Pancreas (tissue), 10 donors: ENCODE measurements around the gene MON2. TPM values are rescaled to one million over a fixed set of nuclear protein-coding genes. Genes with fewer than 3 reads are reported as not detected.
"Not testable (repeated sequence)": the region's sequence is repeated elsewhere in the genome, so short reads cannot be mapped to it uniquely, and the experiment has no call there.

Experiments
- ATAC-seq, 4 donors: fragments of 200-7000 bp; cut with Tn5 transposase; one replicate each; pipeline versions ENCODE4 v1.8.0 to v1.9.1; 2020; ENCODE audit warnings: mild to moderate bottlenecking in 4 of 4, moderate library complexity in 4 of 4
- DNase-seq, 6 donors: peaks; one replicate each; pipeline ENCODE4 v3.0.0-alpha.2; 2020
- FAIRE-seq: peaks from 2 replicates; lab custom pipeline; 2012; peaks lifted over from hg19 to GRCh38; lab: Jason Lieb, UNC
- H3K27ac ChIP-seq, 4 donors: fragments of 200-600 bp; sonication (generic); 1 replicate in 3 of 4; 2 replicates in 1 of 4; pipeline versions ENCODE4 v1.5.0 to v1.8.0; 2020
- H3K27me3 ChIP-seq, 4 donors: fragments of 200-600 bp; one replicate each; pipeline ENCODE4 v1.8.0; 2021
- H3K36me3 ChIP-seq, 3 donors: fragments of 200-600 bp; sonication (generic) in 1 of 3; one replicate each; pipeline versions ENCODE4 v1.5.0 to v1.8.0; 2020 to 2021
- H3K4me1 ChIP-seq, 3 donors: fragments of 200-600 bp; one replicate each; pipeline ENCODE4 v1.8.0; 2021
- H3K4me3 ChIP-seq, 4 donors: fragments of 200-600 bp; sonication (generic) in 2 of 4; one replicate each; pipeline versions ENCODE4 v1.5.0 to v1.8.0; 2020 to 2021
- H3K9me3 ChIP-seq, 4 donors: fragments of 200-600 bp; one replicate each; pipeline ENCODE4 v1.8.0; 2021
- WGBS, 2 donors: extraction: QIAGEN DNeasy Blood & Tissue Kit; methylation state at CpG; one replicate each; pipeline ENCODE4 v1.1.7; 2013; 5-methylcytosine and 5-hydroxymethylcytosine counted together
- intact Hi-C, 3 donors: fragments of 100-400 bp; cut with DNase I; formaldehyde crosslinking; loops; one replicate each; pipeline versions ENCODE4 v1.11.1 to v1.14.2; 2022
- polyA plus RNA-seq, 2 donors: library from polyadenylated mRNA; stranded (reverse); fragments of 200-250 nt; gene quantifications; one replicate each; pipeline ENCODE4 v1.2.3, GENCODE V29; 2013
- total RNA-seq, 6 donors: library from RNA; stranded (reverse); fragmentation: NEBNext Ultra II Directional in 4 of 6; extraction: Animal tissue kit (Norgen Biotek cat#: 25700) in 4 of 6; gene quantifications; one replicate each; pipeline versions ENCODE4 v1.2.1 to v1.2.4, GENCODE V29; 2021 to 2023
- TF ChIP-seq, protein P1 (sequence below), 4 donors: fragments of 200-600 bp; sonication (generic) in 3 of 4; IDR thresholded peaks; one replicate each; pipeline versions ENCODE4 v1.5.0 to v1.8.0; 2021; ENCODE audit warnings: antibody characterized with exemption in 4 of 4
- donor health status: healthy with polysubstance abuse.
- donor health status: DM: no; HTN: no; CAD: no; lungs with moderate emphysema.
- donor health status: DM: no; HTN: no; CAD: no.
- donor health status: control.
- donor health status: control.
- donor health status: Bipolar disorder and iron deficiency.
- donor health status: DM: yes; HTN: yes; CAD: no.
- donor health status: DM: no; HTN: no; CAD: no.
- donor health status: DM: no; HTN: no; CAD: no.
- donor health status: DM: yes; HTN: yes; CAD: no.

Gene MON2
- total and polyA plus RNA-seq, 8 donors, result 14.6 to 46.8 (median 30.7) TPM

DNA sequence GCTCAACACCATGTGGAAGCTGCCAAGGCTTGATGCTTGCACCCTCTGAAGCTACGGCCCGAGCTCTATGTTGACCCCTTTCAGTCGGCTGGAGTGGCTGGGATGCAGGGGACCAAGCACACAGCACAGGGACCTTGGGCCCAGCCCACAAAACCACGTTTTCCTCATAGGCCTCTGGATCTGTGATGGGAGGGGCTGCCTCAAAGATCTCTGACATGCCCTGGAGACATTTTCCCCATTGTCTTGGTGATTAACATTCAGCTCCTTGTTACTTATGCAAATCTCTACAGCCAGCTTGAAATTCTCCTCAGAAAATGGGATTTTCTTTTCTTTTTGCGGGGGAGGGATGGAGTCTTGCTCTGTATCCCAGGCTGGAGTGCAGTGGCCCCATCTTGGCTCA lies 46.3 kb downstream of the MON2 start:
- H3K36me3 ChIP-seq, result peaks cover 0 to 18% (median 0%) of the 10 kb centered on the region in 3 donors
- 98 to 99% methylated on average over 5 of the region's 5 CpGs for WGBS, 2 donors
- FAIRE-seq (no peak), ATAC-seq (no peak), DNase-seq (no peak)
- H3K9me3 ChIP-seq, result no peaks in the 10 kb centered on the region
- TF ChIP-seq, protein P1, sequence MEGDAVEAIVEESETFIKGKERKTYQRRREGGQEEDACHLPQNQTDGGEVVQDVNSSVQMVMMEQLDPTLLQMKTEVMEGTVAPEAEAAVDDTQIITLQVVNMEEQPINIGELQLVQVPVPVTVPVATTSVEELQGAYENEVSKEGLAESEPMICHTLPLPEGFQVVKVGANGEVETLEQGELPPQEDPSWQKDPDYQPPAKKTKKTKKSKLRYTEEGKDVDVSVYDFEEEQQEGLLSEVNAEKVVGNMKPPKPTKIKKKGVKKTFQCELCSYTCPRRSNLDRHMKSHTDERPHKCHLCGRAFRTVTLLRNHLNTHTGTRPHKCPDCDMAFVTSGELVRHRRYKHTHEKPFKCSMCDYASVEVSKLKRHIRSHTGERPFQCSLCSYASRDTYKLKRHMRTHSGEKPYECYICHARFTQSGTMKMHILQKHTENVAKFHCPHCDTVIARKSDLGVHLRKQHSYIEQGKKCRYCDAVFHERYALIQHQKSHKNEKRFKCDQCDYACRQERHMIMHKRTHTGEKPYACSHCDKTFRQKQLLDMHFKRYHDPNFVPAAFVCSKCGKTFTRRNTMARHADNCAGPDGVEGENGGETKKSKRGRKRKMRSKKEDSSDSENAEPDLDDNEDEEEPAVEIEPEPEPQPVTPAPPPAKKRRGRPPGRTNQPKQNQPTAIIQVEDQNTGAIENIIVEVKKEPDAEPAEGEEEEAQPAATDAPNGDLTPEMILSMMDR (IDR thresholded peaks at IDR 0.05), result no peak
- H3K4me3 ChIP-seq, result no peak overlapping the region
- H3K27me3 ChIP-seq, result no peaks in the 10 kb centered on the region
- H3K27ac ChIP-seq, result no peak overlapping the region
- intact Hi-C loops, result no loop called here
- H3K4me1 ChIP-seq, result no peaks in the 10 kb centered on the region

DNA sequence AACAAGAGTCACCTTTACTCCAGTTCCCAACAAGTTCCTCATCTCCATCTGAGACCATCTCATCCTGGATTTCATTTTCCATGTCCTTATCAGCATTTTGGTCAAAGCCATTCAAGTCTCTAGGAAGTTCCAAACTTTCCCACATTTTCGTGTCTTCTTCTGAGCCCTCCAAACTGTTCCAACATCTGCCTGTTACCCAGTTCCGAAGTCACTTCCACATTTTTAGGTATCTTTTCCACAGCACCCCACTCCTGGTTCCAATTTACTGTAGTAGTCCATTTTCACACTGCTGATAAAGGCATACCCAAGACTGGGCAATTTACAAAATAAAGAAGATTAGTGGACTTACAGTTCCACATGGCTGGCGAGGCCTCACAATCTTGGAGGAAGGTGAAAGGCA lies 47.5 kb downstream of the MON2 start:
- FAIRE-seq, intact Hi-C loops: not testable (repeated sequence)
- WGBS, 2 donors, result 98 to 99% methylated on average over 3 of the region's 3 CpGs

GRCh38 chr12:62516927-62517326 lies 50.3 kb downstream of the MON2 start:
- Histone ChIP-seq H3K4me3 (no peak overlapping the region), H3K27ac (no peak overlapping the region), H3K27me3 (no peaks in the 10 kb centered on the region), H3K9me3 (no peaks in the 10 kb centered on the region), H3K36me3 (no peaks in the 10 kb centered on the region), H3K4me1 (peaks cover 0 to 7% (median 0%) of the 10 kb centered on the region in 3 donors)
- FAIRE-seq (no peak), DNase-seq (no peak), ATAC-seq (peak in 1 of 4 donors; percentile 54)
- TF ChIP-seq, protein P1 (IDR thresholded peaks at IDR 0.05), result no peak
- intact Hi-C loops, result no loop called here

More for the DNA sequence above, 47.5 kb downstream of the MON2 start:
- not testable (repeated sequence) for H3K4me3 ChIP-seq, H3K9me3 ChIP-seq, H3K4me1 ChIP-seq, H3K27me3 ChIP-seq, H3K27ac ChIP-seq, ATAC-seq, DNase-seq
- H3K36me3 ChIP-seq, result peaks cover 0 to 14% (median 0%) of the 10 kb centered on the region in 3 donors

DNA sequence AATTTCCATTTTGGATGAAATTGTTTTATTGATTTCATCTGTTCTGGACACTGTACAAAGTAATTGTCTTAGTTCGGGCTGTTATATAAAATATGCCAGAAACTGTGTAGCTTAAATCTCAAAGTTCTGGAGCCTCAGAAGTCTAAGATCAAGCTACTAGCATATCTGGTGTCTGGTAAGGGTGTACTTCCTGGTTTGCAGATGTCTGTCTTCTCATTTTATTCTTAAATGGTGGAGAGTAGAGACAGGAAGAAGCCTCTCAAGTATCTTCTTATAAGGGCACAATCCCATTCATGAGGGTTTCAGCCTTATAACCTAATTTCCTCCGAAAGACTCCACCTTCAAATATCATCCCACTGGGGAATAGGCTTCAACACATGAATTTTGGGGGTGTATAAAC lies 51.3 kb downstream of the MON2 start:
- Histone ChIP-seq H3K27ac (no peak overlapping the region), H3K4me3 (no peak overlapping the region), H3K27me3 (no peaks in the 10 kb centered on the region), H3K36me3 (no peaks in the 10 kb centered on the region), H3K9me3 (no peaks in the 10 kb centered on the region), H3K4me1 (peaks cover 0 to 16% (median 7%) of the 10 kb centered on the region in 3 donors)
- ATAC-seq (no peak), FAIRE-seq (no peak), DNase-seq (no peak)
- intact Hi-C loops, result no loop called here
- 87 to 90% methylated on average over 2 of the region's 2 CpGs for WGBS, 2 donors
- TF ChIP-seq, protein P1 (IDR thresholded peaks at IDR 0.05), result no peak

DNA sequence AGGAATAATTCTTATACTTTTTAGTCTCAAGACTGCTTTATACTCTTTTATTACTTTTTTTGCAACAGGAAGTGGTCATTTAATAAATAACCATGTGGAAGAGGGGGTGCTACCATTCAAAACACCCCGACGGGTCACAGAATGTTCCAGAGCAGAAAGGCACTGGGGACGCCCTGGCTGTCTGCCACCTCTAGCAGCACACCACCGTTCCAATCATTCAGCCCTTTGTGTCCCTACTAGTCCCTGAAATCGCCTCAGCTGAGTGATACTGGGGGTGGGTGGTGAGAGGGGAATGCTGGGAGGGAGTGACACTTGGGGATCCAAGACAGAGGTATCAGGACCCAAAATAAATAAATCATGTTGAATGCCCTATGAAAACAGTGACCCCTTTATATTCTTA lies 52.4 kb downstream of the MON2 start:
- Histone ChIP-seq H3K36me3 (no peaks in the 10 kb centered on the region), H3K4me1 (peaks cover 8 to 28% (median 18%) of the 10 kb centered on the region in 3 donors), H3K27me3 (no peaks in the 10 kb centered on the region), H3K9me3 (no peaks in the 10 kb centered on the region), H3K4me3 (no peak overlapping the region), H3K27ac (no peak overlapping the region)
- FAIRE-seq (no peak), DNase-seq (no peak), ATAC-seq (no peak)
- WGBS, 2 donors, result 86 to 90% methylated on average over 5 of the region's 5 CpGs
- intact Hi-C loops, result no loop called here
- TF ChIP-seq, protein P1 (IDR thresholded peaks at IDR 0.05), result no peak
